ENCODE results near the gene TREML2.

DNA sequence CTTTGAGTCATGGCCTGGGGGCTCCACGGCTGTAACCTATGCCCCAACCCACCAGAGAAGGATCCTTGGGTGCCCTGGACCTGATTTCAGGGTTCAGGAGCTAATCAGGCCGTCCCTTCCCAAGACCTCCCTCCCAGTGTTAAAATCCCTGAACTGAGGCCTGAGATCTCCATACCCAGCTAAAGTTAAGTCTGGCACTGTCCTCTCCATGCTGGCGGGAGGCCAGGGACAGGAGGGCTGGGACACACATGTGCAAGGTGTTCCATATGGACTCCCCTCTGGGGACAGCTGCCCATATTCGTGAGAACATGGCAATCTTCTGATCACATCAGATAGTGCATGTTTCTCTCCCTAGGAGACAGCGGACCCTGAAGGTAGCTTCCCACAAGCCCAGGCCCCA is 15.7 kb upstream of the TREML2 start:
- TF ChIP-seq POLR2A (IDR thresholded peaks at IDR 0.05) (no peak), CTCF (IDR thresholded peaks at IDR 0.05 in 4 of 5, conservative IDR thresholded peaks at IDR 0.05 in 1 of 5) (no peak)
